H1 (cell line): ENCODE data around the gene PPP1R7. TPM values are rescaled to one million over a fixed set of nuclear protein-coding genes. Genes with fewer than 3 reads are reported as not detected.
A peak's percentile ranks its signal among the peaks of the same experiment; 100 is the strongest.

Source experiments
- CTCF ChIA-PET: fragments of 300-600 bp; sonication (Branson Sonifier 250); formaldehyde crosslinking; loops from one replicate; lab custom pipeline; 2021; ENCODE audit not compliant: partially characterized antibody; lab: Charles Lee
- POLR2A ChIA-PET: fragments of 300-600 bp; sonication (Branson Sonifier 250); formaldehyde crosslinking; loops from one replicate; lab custom pipeline; 2021; ENCODE audit warnings: inconsistent platforms; ENCODE audit not compliant: partially characterized antibody; lab: Charles Lee
- DNase-seq, 2 experiments: peaks; one replicate each; pipeline versions ENCODE4 v3.0.0 to v3.0.0-alpha.2; 2010 to 2022; ENCODE audit warnings: low spot score in 2 of 2, low read depth in 1 of 2, mixed read lengths in 1 of 2
- FAIRE-seq: peaks from 2 replicates; lab custom pipeline; 2011; peaks lifted over from hg19 to GRCh38; lab: Jason Lieb, UNC
- H2AFZ ChIP-seq: 2 replicates; pipeline ENCODE4 v1.8.1; 2012; ENCODE audit warnings: low read length, inconsistent platforms
- H2AK5ac ChIP-seq: 2 replicates; pipeline ENCODE4 v1.6.1; 2013; ENCODE audit warnings: low read depth, low read length
- H2BK120ac ChIP-seq: replicated peaks from 2 replicates; pipeline ENCODE3; 2013; ENCODE audit warnings: low read depth, low read length, inconsistent platforms
- H2BK12ac ChIP-seq: 2 replicates; pipeline ENCODE4 v1.6.1; 2013; ENCODE audit warnings: low read depth, low read length
- H2BK15ac ChIP-seq: 2 replicates; pipeline ENCODE4 v1.6.1; 2013; ENCODE audit warnings: low read length
- H2BK20ac ChIP-seq: 2 replicates; pipeline ENCODE4 v1.6.1; 2013; ENCODE audit warnings: low read length
- H2BK5ac ChIP-seq: 2 replicates; pipeline ENCODE4 v1.6.1; 2013; ENCODE audit warnings: low read depth, low read length
- H3K14ac ChIP-seq: 2 replicates; pipeline ENCODE4 v1.6.1; 2013; ENCODE audit warnings: inconsistent platforms; ENCODE audit not compliant: insufficient read length
- H3K18ac ChIP-seq: 2 replicates; pipeline ENCODE4 v1.6.1; 2013; ENCODE audit warnings: low read length; ENCODE audit errors: extremely low read depth
- H3K23ac ChIP-seq: 2 replicates; pipeline ENCODE4 v1.6.1; 2013; ENCODE audit warnings: inconsistent platforms; ENCODE audit not compliant: insufficient read length
- H3K23me2 ChIP-seq: 2 replicates; pipeline ENCODE4 v1.6.1; 2013; ENCODE audit warnings: low read depth, low read length
- H3K27ac ChIP-seq: 2 replicates; pipeline ENCODE4 v1.6.1; 2011; ENCODE audit warnings: low read depth, low read length, inconsistent platforms
- H3K27me3 ChIP-seq, 4 experiments: replicated peaks in 1 of 4; 1 replicate in 1 of 4; 2 replicates in 3 of 4; pipeline versions ENCODE4 v1.6.1 to v1.8.1; 2011 to 2013; ENCODE audit warnings: low read length in 3 of 4, mild to moderate bottlenecking in 3 of 4, inconsistent platforms in 2 of 4, mixed read lengths in 2 of 4, moderate library complexity in 1 of 4; ENCODE audit not compliant: control insufficient read depth in 3 of 4, insufficient read depth in 3 of 4; ENCODE audit errors: extremely low read depth in 1 of 4
- H3K36me3 ChIP-seq, 4 experiments: 2 replicates each; pipeline versions ENCODE4 v1.6.1 to v1.8.1; 2011 to 2013; ENCODE audit warnings: mild to moderate bottlenecking in 4 of 4, low read length in 3 of 4, moderate library complexity in 2 of 4, control low read depth in 1 of 4, inconsistent platforms in 1 of 4; ENCODE audit not compliant: insufficient read depth in 4 of 4, control insufficient read depth in 2 of 4
- H3K4ac ChIP-seq: replicated peaks from 2 replicates; pipeline ENCODE3; 2013; ENCODE audit warnings: low read length, low read depth, mixed read lengths, inconsistent platforms; ENCODE audit not compliant: insufficient read length
- H3K4me1 ChIP-seq, 4 experiments: replicated peaks in 1 of 4; 1 replicate in 1 of 4; 2 replicates in 3 of 4; pipeline versions ENCODE4 v1.6.1 to v1.8.1; 2011 to 2013; ENCODE audit warnings: low read length in 3 of 4, inconsistent platforms in 2 of 4, mixed read lengths in 1 of 4; ENCODE audit not compliant: insufficient read depth in 4 of 4, control insufficient read depth in 3 of 4
- H3K4me2 ChIP-seq, 2 experiments: 2 replicates each; pipeline versions ENCODE4 v1.6.1 to v1.8.1; 2011 to 2013; ENCODE audit warnings: low read depth in 2 of 2, low read length in 2 of 2, control low read depth in 1 of 2, inconsistent platforms in 1 of 2, mild to moderate bottlenecking in 1 of 2; ENCODE audit not compliant: insufficient read depth in 1 of 2
- H3K4me3 ChIP-seq, 4 experiments: fragments of 200-600, 300-600 bp in 1 of 4; sonication (generic), shearing (Covaris generic), sonication (Bioruptor Twin) in 1 of 4; 2 replicates each; pipeline versions ENCODE4 v1.5.1 to v1.8.1; 2011 to 2016; ENCODE audit warnings: low read length in 4 of 4, low read depth in 3 of 4, control low read depth in 2 of 4, inconsistent platforms in 2 of 4, mild to moderate bottlenecking in 2 of 4, mixed read lengths in 1 of 4, moderate library complexity in 1 of 4; ENCODE audit not compliant: insufficient read depth in 2 of 4; ENCODE audit errors: extremely low read depth in 1 of 4
- H3K56ac ChIP-seq: replicated peaks from 2 replicates; pipeline ENCODE3; 2013; ENCODE audit warnings: low read depth, mild to moderate bottlenecking, mixed read lengths, low read length, inconsistent platforms; ENCODE audit not compliant: insufficient read length
- H3K79me1 ChIP-seq: 2 replicates; pipeline ENCODE4 v1.6.1; 2013; ENCODE audit warnings: low read depth, low read length, control low read depth
- H3K79me2 ChIP-seq, 2 experiments: 2 replicates each; pipeline versions ENCODE4 v1.6.1 to v1.8.1; 2012 to 2013; ENCODE audit warnings: low read length in 2 of 2, mild to moderate bottlenecking in 2 of 2, inconsistent platforms in 1 of 2; ENCODE audit not compliant: insufficient read depth in 2 of 2, control insufficient read depth in 1 of 2
- H3K9ac ChIP-seq, 4 experiments: replicated peaks in 1 of 4; 1 replicate in 1 of 4; 2 replicates in 3 of 4; pipeline versions ENCODE4 v1.6.1 to v1.8.1; 2011 to 2013; ENCODE audit warnings: low read depth in 3 of 4, low read length in 3 of 4, control low read depth in 2 of 4, mild to moderate bottlenecking in 2 of 4, moderate library complexity in 2 of 4, inconsistent platforms in 1 of 4; ENCODE audit errors: extremely low read depth in 1 of 4
- H3K9me3 ChIP-seq, 2 experiments: 2 replicates each; pipeline versions ENCODE4 v1.6.1 to v1.8.1; 2012 to 2013; ENCODE audit warnings: mild to moderate bottlenecking in 2 of 2, moderate library complexity in 2 of 2, control low read depth in 1 of 2, inconsistent platforms in 1 of 2, low read depth in 1 of 2, low read length in 1 of 2, mixed read lengths in 1 of 2; ENCODE audit not compliant: insufficient read depth in 2 of 2
- H4K20me1 ChIP-seq, 2 experiments: replicated peaks in 1 of 2; 2 replicates each; pipeline versions ENCODE3 to v1.8.1; 2011 to 2013; ENCODE audit warnings: inconsistent platforms in 2 of 2, low read length in 2 of 2, mild to moderate bottlenecking in 1 of 2; ENCODE audit not compliant: insufficient read depth in 2 of 2, control insufficient read depth in 1 of 2
- H4K5ac ChIP-seq: 2 replicates; pipeline ENCODE4 v1.6.1; 2013; ENCODE audit warnings: low read length, low read depth, mixed read lengths, inconsistent platforms; ENCODE audit not compliant: insufficient read length
- H4K8ac ChIP-seq: 2 replicates; pipeline ENCODE4 v1.8.0; 2013; ENCODE audit warnings: mild to moderate bottlenecking, moderate library complexity, low read length, inconsistent platforms; ENCODE audit not compliant: insufficient read depth; ENCODE audit errors: extremely low read depth
- H4K91ac ChIP-seq: replicated peaks from 2 replicates; pipeline ENCODE3; 2013; ENCODE audit warnings: low read length, mixed read lengths, inconsistent platforms; ENCODE audit not compliant: insufficient read length
- CREB1 ChIP-seq: IDR thresholded peaks from 2 replicates; pipeline ENCODE4 v1.6.1; 2012; ENCODE audit warnings: inconsistent platforms
- HDAC6 ChIP-seq: IDR thresholded peaks from one replicate; pipeline ENCODE4 v1.7.1; 2012; ENCODE audit warnings: low read depth, mild to moderate bottlenecking, inconsistent platforms, low read length, moderate library complexity
- SP1 ChIP-seq: IDR thresholded peaks from 2 replicates; pipeline ENCODE4 v1.6.1; 2011; ENCODE audit warnings: low read depth, low read length
- YY1 ChIP-seq: IDR thresholded peaks from 2 replicates; pipeline ENCODE4 v1.6.1; 2011; ENCODE audit warnings: low read depth, mild to moderate bottlenecking, low read length
- WGBS, 2 experiments: shearing (Covaris generic) in 1 of 2; methylation state at CpG; one replicate each; pipeline versions ENCODE4 v1.1.6 to v1.1.7; 2013 to 2015; ENCODE audit warnings: low lambda C conversion rate in 2 of 2, mixed read lengths in 2 of 2, inconsistent platforms in 1 of 2, low coverage in 1 of 2, missing lambda C conversion rate in 1 of 2; ENCODE audit not compliant: insufficient replicate concordance in 2 of 2, insufficient coverage in 1 of 2, insufficient read length in 1 of 2; ENCODE audit errors: extremely low coverage in 1 of 2, missing lambda C conversion rate in 1 of 2; 5-methylcytosine and 5-hydroxymethylcytosine counted together
- polyA plus RNA-seq, 7 experiments: library from polyadenylated mRNA; depleted of rRNA in 3 of 7; stranded (reverse) in 5 of 7; unstranded in 2 of 7; fragments of >200 nt in 5 of 7; fragments of 200-250 nt in 2 of 7; gene quantifications; 1 replicate in 5 of 7; 2 replicates in 1 of 7; 4 replicates in 1 of 7; pipeline versions ENCODE4 v1.2.1 to v1.2.3, GENCODE V29; 2011 to 2013; ENCODE audit warnings: missing spikeins in 2 of 7, mixed read lengths in 2 of 7
- total RNA-seq: library from RNA; stranded (reverse); fragmentation: NEBNext Ultra II Directional; extraction: Animal tissue kit (Norgen Biotek cat#: 25700); gene quantifications from 2 replicates; pipeline ENCODE4 v1.2.1, GENCODE V29; 2021
- TF ChIP-seq, protein P1 (sequence below): IDR thresholded peaks from 2 replicates; pipeline ENCODE4 v1.6.1; 2011; ENCODE audit warnings: low read length, improper control_type of control experiment
- TF ChIP-seq, protein P2 (sequence below), 3 experiments: IDR thresholded peaks; 1 replicate in 2 of 3; 2 replicates in 1 of 3; pipeline versions ENCODE4 v1.5.1 to v1.6.1; 2011; ENCODE audit warnings: low read length in 3 of 3, mild to moderate bottlenecking in 3 of 3, inconsistent platforms in 2 of 3, low read depth in 1 of 3, moderate library complexity in 1 of 3; ENCODE audit not compliant: insufficient read depth in 1 of 3; ENCODE audit errors: control extremely low read depth in 1 of 3

Gene PPP1R7
- total and polyA plus RNA-seq, 2 of the 8 experiments (the other 6 are each of a cell fraction or from before 2014, with no cell fraction given), result 22.2 to 64.0 TPM

DNA sequence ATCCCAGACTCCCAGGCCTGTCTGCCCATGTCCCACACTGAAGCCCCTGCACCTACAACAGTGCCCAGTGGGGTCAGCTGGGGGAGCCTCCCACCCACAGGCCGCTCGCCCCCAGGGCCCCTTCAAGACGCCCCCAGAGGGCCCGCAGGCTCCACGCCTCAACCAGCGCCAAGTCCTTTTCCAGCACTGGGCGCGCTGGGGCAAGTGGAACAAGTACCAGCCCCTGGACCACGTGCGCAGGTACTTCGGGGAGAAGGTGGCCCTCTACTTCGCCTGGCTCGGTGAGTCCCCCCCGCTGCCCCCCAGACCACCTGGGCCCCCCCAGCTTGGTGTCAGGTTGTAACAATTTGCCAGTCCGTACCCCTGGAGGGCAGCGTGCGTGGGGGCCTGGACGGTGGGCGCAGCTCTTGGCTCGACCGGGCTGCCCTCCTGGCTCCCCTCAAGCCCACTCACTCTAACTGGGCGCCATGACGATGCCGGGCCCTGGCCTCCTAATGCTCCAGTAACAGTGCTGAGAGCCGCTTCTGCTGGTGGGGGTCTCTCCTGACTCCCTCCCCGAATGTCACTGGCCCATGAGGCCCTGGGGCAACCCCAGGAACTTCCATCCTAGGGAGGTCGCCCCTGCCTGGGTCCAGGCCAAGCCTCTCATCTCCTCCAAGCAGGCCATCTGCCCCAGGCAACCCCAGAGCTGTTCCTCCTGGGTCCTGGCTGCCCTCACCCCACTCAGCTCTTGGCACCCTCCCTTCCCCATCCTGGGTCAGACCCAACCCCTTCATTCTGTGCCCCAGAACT lies 53.1 kb downstream of the PPP1R7 start:
- Histone ChIP-seq H2BK15ac (no peak overlapping the region), H4K20me1 (peaks cover 0 to 3% of the 10 kb centered on the region in 2 experiments), H3K4me2 (no peak overlapping the region), H3K36me3 (no peaks in the 10 kb centered on the region), H3K4ac (no peak overlapping the region), H3K56ac (no peak overlapping the region), H3K79me1 (no peaks in the 10 kb centered on the region), H3K4me1 (no peaks in the 10 kb centered on the region; a peak in 1 of 7 replicates), H3K79me2 (no peaks in the 10 kb centered on the region), H4K91ac (no peak overlapping the region), H3K27ac (no peak overlapping the region), H3K27me3 (no peaks in the 10 kb centered on the region), H2AK5ac (no peak overlapping the region), H4K5ac (no peak overlapping the region), H4K8ac (peak overlapping the region; percentile 68; the same call in 1 of the 2 replicates), H2BK12ac (no peak overlapping the region), H2AFZ (no peak overlapping the region), H3K14ac (no peak overlapping the region), H3K23ac (no peak overlapping the region), H3K9me3 (no peaks in the 10 kb centered on the region), H3K4me3 (no peak overlapping the region), H3K9ac (no peak overlapping the region), H3K23me2 (no peaks in the 10 kb centered on the region), H2BK5ac (no peak overlapping the region), H3K18ac (no peak overlapping the region), H2BK20ac (no peak overlapping the region), H2BK120ac (no peak overlapping the region)
- ChIA-PET CTCF (interaction anchor here (1.2 kb wide), 1 partner anchor 18 kb away, joined by 3 read pairs; no protein-coding TSS in a partner anchor), POLR2A (no interaction called here)
- no peak for TF ChIP-seq YY1
- TF ChIP-seq HDAC6, result no peak
- TF ChIP-seq CREB1, result no peak
- TF ChIP-seq, protein P1, sequence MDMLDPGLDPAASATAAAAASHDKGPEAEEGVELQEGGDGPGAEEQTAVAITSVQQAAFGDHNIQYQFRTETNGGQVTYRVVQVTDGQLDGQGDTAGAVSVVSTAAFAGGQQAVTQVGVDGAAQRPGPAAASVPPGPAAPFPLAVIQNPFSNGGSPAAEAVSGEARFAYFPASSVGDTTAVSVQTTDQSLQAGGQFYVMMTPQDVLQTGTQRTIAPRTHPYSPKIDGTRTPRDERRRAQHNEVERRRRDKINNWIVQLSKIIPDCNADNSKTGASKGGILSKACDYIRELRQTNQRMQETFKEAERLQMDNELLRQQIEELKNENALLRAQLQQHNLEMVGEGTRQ, result no peak
- TF ChIP-seq, protein P2, sequence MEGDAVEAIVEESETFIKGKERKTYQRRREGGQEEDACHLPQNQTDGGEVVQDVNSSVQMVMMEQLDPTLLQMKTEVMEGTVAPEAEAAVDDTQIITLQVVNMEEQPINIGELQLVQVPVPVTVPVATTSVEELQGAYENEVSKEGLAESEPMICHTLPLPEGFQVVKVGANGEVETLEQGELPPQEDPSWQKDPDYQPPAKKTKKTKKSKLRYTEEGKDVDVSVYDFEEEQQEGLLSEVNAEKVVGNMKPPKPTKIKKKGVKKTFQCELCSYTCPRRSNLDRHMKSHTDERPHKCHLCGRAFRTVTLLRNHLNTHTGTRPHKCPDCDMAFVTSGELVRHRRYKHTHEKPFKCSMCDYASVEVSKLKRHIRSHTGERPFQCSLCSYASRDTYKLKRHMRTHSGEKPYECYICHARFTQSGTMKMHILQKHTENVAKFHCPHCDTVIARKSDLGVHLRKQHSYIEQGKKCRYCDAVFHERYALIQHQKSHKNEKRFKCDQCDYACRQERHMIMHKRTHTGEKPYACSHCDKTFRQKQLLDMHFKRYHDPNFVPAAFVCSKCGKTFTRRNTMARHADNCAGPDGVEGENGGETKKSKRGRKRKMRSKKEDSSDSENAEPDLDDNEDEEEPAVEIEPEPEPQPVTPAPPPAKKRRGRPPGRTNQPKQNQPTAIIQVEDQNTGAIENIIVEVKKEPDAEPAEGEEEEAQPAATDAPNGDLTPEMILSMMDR (IDR thresholded peaks at IDR 0.05; ENCODE audit: control extremely low read depth in 1 of 3, insufficient read depth in 1 of 3, low read depth in 1 of 3, low read length in 3 of 3), result no peak
- TF ChIP-seq SP1, result no peak
- DNase-seq, result no peak
- no peak for FAIRE-seq
- WGBS, 2 experiments, result 92% methylated on average over 11 of the region's 27 CpGs; no CpG with 5 or more reads in 1 of the 2 experiments
